ENCODE measurements around the gene CLCF1.
A peak's percentile ranks its signal among the peaks of the same experiment; 100 is the strongest.
"Not testable (repeated sequence)": the region's sequence is repeated elsewhere in the genome, so short reads cannot be mapped to it uniquely, and the experiment has no call there.

The CLCF1 gene

GRCh38 chr11:67320691-67321090 is 52.7 kb downstream of the CLCF1 start:
- no peak for DNase-seq (ENCODE audit: low read depth)
- H3K4me3 ChIP-seq (ENCODE audit: control insufficient read depth, low read depth, low read length) = no peak overlapping the region
- TF ChIP-seq, protein P1, sequence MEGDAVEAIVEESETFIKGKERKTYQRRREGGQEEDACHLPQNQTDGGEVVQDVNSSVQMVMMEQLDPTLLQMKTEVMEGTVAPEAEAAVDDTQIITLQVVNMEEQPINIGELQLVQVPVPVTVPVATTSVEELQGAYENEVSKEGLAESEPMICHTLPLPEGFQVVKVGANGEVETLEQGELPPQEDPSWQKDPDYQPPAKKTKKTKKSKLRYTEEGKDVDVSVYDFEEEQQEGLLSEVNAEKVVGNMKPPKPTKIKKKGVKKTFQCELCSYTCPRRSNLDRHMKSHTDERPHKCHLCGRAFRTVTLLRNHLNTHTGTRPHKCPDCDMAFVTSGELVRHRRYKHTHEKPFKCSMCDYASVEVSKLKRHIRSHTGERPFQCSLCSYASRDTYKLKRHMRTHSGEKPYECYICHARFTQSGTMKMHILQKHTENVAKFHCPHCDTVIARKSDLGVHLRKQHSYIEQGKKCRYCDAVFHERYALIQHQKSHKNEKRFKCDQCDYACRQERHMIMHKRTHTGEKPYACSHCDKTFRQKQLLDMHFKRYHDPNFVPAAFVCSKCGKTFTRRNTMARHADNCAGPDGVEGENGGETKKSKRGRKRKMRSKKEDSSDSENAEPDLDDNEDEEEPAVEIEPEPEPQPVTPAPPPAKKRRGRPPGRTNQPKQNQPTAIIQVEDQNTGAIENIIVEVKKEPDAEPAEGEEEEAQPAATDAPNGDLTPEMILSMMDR (conservative IDR thresholded peaks at IDR 0.05; ENCODE audit: control insufficient read depth, insufficient read depth, low read depth, low read length) = no peak

DNA sequence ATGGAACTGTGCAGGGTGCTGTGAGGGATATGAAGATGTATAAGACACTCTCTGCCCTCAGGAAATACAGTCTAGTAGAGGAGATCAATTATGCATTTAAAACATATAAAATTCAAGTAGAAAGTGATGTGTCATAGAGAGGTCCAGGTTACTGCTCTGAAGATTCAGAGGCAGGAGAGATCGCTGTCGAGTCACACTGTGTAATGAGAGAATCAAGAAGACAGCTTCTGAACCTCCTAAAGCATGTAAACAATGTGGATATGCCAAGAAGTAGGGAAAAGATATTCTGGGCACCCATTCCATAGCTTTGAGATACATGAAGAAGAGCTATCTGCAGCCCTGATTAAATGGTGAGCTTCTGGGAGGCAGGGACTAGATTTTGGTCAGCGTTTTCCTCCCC is 53.4 kb downstream of the CLCF1 start:
- DNase-seq (ENCODE audit: low read depth) = no peak
- TF ChIP-seq, protein P1 (conservative IDR thresholded peaks at IDR 0.05; ENCODE audit: control insufficient read depth, insufficient read depth, low read depth, low read length) = no peak
- no peak overlapping the region for H3K4me3 ChIP-seq (ENCODE audit: control insufficient read depth, low read depth, low read length)

DNA sequence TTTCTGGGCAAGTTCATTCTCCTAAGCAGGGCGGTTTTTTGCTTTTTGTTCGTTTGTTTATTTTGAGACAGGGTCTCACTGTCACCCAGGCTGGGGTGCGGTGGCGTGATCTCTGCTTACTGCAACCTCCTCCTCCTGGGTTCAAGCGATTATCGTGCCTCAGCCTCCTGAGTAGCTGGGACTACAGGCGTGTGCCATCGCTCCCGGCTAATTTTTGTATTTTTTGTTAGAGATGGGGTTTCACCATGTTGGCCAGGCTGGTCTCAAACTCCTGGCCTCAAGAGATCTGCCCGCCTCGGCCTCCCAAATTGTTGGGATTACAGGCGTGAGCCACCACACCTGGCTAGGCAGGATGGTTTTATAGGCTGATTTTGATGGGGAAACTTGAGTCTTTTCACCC is 54.5 kb downstream of the CLCF1 start:
- H3K4me3 ChIP-seq (ENCODE audit: control insufficient read depth, low read depth, low read length); DNase-seq (ENCODE audit: low read depth): not testable (repeated sequence)

GRCh38 chr11:67317888-67318555 is 55.4 kb downstream of the CLCF1 start:
- TF ChIP-seq, protein P1 (conservative IDR thresholded peaks at IDR 0.05; ENCODE audit: control insufficient read depth, insufficient read depth, low read depth, low read length) = no peak
- DNase-seq (ENCODE audit: low read depth) = no peak
- H3K4me3 ChIP-seq (ENCODE audit: control insufficient read depth, low read depth, low read length) = peak overlapping the region; percentile 87

- H3K4me3 ChIP-seq (ENCODE audit: control insufficient read depth, low read depth, low read length) = peak overlapping the region; percentile 87
- peak; percentile 91 for DNase-seq (ENCODE audit: low read depth)
- TF ChIP-seq, protein P1 (conservative IDR thresholded peaks at IDR 0.05; ENCODE audit: control insufficient read depth, insufficient read depth, low read depth, low read length) = peak; percentile 77
Observed at GRCh38 chr11:67317205-67317887, 56.1 kb downstream of the CLCF1 start.

- DNase-seq (ENCODE audit: low read depth) = no peak
- TF ChIP-seq, protein P1 (conservative IDR thresholded peaks at IDR 0.05; ENCODE audit: control insufficient read depth, insufficient read depth, low read depth, low read length) = no peak
- H3K4me3 ChIP-seq (ENCODE audit: control insufficient read depth, low read depth, low read length) = peak overlapping the region; percentile 87
Observed at GRCh38 chr11:67316882-67317204, 56.6 kb downstream of the CLCF1 start.

- TF ChIP-seq, protein P1 (conservative IDR thresholded peaks at IDR 0.05; ENCODE audit: control insufficient read depth, insufficient read depth, low read depth, low read length) = no peak
- H3K4me3 ChIP-seq (ENCODE audit: control insufficient read depth, low read depth, low read length) = no peak overlapping the region
Observed at GRCh38 chr11:67315325-67315909, 58.0 kb downstream of the CLCF1 start.

More at GRCh38 chr11:67315325-67315909, 58.0 kb downstream of the CLCF1 start:
- no peak for DNase-seq (ENCODE audit: low read depth)

All from fibroblast of mammary gland (primary cell).